Spleen (tissue), 7 donors: ENCODE data around the gene TMED8.

ENCODE experiments used
- POLR2A ChIP-seq, 3 donors: fragments of 450-650 bp; IDR thresholded peaks; one replicate each; pipeline ENCODE4 v1.5.1; 2017; ENCODE audit warnings: antibody characterized with exemption in 3 of 3, mild to moderate bottlenecking in 1 of 3
- POLR2AphosphoS5 ChIP-seq, 3 donors: sonication (generic); formaldehyde crosslinking; IDR thresholded peaks; one replicate each; pipeline ENCODE4 v1.5.1; 2017; ENCODE audit warnings: antibody characterized with exemption in 3 of 3
- TF ChIP-seq, protein P1 (sequence below), 11 experiments: fragments of 200-600 bp in 7 of 11; fragments of 450-650 bp in 4 of 11; sonication (generic) in 4 of 11; IDR thresholded peaks in 8 of 11; conservative IDR thresholded peaks in 3 of 11; 1 replicate in 7 of 11; 2 replicates in 4 of 11; pipeline versions ENCODE4 v1.4.0 to v1.8.0; 2016 to 2021; ENCODE audit warnings: antibody characterized with exemption in 11 of 11, inconsistent platforms in 4 of 11, mild to moderate bottlenecking in 1 of 11
- donor health status: DM: no; HTN: no; CAD: no; lungs with moderate emphysema.
- donor health status: DM: no; HTN: no; CAD: no.
- donor health status: DM: no; HTN: no; CAD: no.

DNA sequence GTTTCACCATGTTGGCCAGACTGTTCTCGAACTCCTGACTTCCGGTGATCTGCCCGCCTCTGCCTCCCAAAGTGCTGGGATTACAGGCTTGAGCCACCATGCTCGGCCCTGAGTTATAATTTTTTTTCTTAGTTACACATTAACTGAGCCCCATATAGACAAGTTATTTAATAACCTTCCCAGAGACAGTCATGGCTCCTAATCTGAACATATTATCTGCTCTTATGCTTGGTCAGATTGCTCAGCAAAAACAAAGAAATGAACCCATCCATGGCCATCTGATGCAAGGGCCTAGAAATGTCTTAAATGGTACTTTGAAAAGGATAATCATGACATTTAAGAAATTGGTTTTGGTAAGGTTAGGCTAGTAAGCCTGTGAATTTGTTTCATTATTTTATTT is 13.3 kb upstream of the TMED8 start:
- TF ChIP-seq POLR2AphosphoS5 (IDR thresholded peaks at IDR 0.05) (no peak), POLR2A (IDR thresholded peaks at IDR 0.05) (no peak)
- TF ChIP-seq, protein P1, sequence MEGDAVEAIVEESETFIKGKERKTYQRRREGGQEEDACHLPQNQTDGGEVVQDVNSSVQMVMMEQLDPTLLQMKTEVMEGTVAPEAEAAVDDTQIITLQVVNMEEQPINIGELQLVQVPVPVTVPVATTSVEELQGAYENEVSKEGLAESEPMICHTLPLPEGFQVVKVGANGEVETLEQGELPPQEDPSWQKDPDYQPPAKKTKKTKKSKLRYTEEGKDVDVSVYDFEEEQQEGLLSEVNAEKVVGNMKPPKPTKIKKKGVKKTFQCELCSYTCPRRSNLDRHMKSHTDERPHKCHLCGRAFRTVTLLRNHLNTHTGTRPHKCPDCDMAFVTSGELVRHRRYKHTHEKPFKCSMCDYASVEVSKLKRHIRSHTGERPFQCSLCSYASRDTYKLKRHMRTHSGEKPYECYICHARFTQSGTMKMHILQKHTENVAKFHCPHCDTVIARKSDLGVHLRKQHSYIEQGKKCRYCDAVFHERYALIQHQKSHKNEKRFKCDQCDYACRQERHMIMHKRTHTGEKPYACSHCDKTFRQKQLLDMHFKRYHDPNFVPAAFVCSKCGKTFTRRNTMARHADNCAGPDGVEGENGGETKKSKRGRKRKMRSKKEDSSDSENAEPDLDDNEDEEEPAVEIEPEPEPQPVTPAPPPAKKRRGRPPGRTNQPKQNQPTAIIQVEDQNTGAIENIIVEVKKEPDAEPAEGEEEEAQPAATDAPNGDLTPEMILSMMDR (IDR thresholded peaks at IDR 0.05 in 8 of 11, conservative IDR thresholded peaks at IDR 0.05 in 3 of 11), result no peak
